ENCODE data around the gene FBXO11. TPM values are rescaled to one million over a fixed set of nuclear protein-coding genes. Genes with fewer than 3 reads are reported as not detected.

The FBXO11 gene
- total RNA-seq, 1 donor from 2014 or later: 83.9 TPM

DNA sequence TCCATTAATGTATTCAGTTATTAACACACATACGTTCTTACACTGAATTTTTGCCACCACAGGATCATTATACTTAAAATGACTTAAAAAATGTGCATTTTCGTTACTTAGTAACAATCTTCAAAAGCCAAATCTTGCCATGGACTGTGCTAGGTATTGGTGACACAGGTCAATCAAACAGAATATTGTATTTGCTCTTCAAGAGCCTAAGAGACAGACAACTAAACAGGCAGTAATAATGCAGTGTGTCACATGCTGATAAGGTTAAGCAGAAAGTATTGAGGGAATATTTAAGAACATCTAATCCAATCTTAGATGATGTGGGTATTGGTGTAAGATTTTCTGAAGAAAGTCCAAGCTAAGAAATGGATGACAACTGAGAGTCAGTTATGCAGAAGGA, 56.9 kb downstream of the FBXO11 start:
- TF ChIP-seq, protein P1, sequence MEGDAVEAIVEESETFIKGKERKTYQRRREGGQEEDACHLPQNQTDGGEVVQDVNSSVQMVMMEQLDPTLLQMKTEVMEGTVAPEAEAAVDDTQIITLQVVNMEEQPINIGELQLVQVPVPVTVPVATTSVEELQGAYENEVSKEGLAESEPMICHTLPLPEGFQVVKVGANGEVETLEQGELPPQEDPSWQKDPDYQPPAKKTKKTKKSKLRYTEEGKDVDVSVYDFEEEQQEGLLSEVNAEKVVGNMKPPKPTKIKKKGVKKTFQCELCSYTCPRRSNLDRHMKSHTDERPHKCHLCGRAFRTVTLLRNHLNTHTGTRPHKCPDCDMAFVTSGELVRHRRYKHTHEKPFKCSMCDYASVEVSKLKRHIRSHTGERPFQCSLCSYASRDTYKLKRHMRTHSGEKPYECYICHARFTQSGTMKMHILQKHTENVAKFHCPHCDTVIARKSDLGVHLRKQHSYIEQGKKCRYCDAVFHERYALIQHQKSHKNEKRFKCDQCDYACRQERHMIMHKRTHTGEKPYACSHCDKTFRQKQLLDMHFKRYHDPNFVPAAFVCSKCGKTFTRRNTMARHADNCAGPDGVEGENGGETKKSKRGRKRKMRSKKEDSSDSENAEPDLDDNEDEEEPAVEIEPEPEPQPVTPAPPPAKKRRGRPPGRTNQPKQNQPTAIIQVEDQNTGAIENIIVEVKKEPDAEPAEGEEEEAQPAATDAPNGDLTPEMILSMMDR (conservative IDR thresholded peaks at IDR 0.05): no peak
- Mint-ChIP-seq H3K9me3 (no peaks in the 10 kb centered on the region), H3K4me1 (ENCODE audit: unreplicated experiment) (peaks cover 9% of the 10 kb centered on the region), H3K36me3 (no peaks in the 10 kb centered on the region), H3K4me3 (no peak overlapping the region), H3K27me3 (no peaks in the 10 kb centered on the region), H3K27ac (no peak overlapping the region)
- DNase-seq (ENCODE audit: extremely low spot score, unreplicated experiment): no peak

DNA sequence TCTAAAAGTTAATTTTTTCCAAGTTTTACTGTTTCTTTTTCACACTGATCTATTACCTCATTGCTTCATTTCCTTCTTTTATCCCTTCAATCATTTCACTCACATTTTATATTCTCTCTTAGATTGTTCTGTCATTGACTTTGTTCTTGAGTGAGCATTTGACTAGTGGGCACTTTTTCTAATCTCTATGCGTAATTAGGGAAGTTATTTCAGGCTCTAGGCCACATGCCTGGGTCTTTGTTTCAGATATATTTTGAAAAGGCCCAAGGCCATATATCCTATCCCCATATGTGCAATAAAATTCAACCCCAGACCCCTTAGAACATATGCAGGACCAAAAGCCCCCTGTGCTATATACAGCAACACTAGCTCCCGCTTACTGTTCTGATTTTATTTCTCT, 62.1 kb downstream of the FBXO11 start:
- Mint-ChIP-seq H3K4me3 (no peak overlapping the region), H3K9me3 (no peaks in the 10 kb centered on the region), H3K4me1 (ENCODE audit: unreplicated experiment) (peaks cover 8% of the 10 kb centered on the region), H3K36me3 (peaks cover 3% of the 10 kb centered on the region), H3K27me3 (no peaks in the 10 kb centered on the region), H3K27ac (no peak overlapping the region)
- TF ChIP-seq, protein P1 (conservative IDR thresholded peaks at IDR 0.05): no peak
- DNase-seq (ENCODE audit: extremely low spot score, unreplicated experiment): no peak

- Mint-ChIP-seq H3K27me3 (no peaks in the 10 kb centered on the region), H3K36me3 (peaks cover 8% of the 10 kb centered on the region), H3K4me1 (ENCODE audit: unreplicated experiment) (peaks cover 8% of the 10 kb centered on the region), H3K27ac (no peak overlapping the region), H3K4me3 (no peak overlapping the region), H3K9me3 (no peaks in the 10 kb centered on the region)
- TF ChIP-seq, protein P1 (conservative IDR thresholded peaks at IDR 0.05): no peak
- no peak for DNase-seq (ENCODE audit: extremely low spot score, unreplicated experiment)
Observed at GRCh38 chr2:47843407-47843806, 62.9 kb downstream of the FBXO11 start.

DNA sequence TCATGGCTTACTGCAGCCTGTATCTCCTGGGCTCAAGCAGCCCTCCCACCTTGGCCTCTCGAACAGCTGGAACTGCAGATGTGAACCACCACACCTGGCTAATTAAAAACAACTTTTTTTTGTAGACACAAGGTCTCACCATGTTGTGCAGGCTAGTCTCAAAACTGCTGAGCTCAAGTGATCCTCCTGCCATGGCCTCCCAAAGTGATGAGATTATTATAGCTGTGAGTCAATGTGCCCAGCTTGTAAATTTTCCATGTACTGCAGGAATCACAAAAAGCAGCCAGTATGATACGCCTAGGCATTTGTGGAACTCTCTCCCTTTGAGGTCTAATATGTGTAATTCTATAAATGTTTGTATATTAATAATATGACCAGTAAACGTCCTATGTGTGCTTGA, 63.5 kb downstream of the FBXO11 start:
- no peak overlapping the region for H3K4me3 Mint-ChIP-seq
- H3K27me3 Mint-ChIP-seq: no peaks in the 10 kb centered on the region
- peaks cover 8% of the 10 kb centered on the region for H3K4me1 Mint-ChIP-seq (ENCODE audit: unreplicated experiment)
- DNase-seq (ENCODE audit: extremely low spot score, unreplicated experiment): no peak
- no peaks in the 10 kb centered on the region for H3K9me3 Mint-ChIP-seq
- no peak overlapping the region for H3K27ac Mint-ChIP-seq
- H3K36me3 Mint-ChIP-seq: peaks cover 8% of the 10 kb centered on the region
- TF ChIP-seq, protein P1 (conservative IDR thresholded peaks at IDR 0.05): no peak

DNA sequence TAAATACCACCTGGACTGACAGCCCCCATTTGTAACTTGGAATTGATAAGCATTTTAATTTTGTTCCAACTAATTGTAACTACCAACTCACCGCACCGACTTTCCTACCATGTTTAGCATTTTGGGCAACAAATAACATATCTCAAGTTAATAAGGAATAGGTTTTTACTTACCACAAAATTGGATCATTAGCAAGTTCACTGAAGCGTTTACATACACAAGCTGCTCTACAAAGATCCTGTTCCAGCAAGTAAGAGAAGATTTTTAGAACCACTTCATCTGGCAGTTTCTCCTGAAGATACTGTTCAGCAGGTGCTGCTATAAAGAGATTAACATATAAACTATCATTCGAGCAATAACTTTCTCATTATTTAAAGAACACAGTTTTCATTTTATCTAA, 67.6 kb downstream of the FBXO11 start:
- Mint-ChIP-seq H3K4me1 (ENCODE audit: unreplicated experiment) (no peaks in the 10 kb centered on the region), H3K9me3 (no peaks in the 10 kb centered on the region), H3K36me3 (peaks cover 15% of the 10 kb centered on the region), H3K4me3 (no peak overlapping the region), H3K27me3 (no peaks in the 10 kb centered on the region), H3K27ac (no peak overlapping the region)
- no peak for DNase-seq (ENCODE audit: extremely low spot score, unreplicated experiment)
- TF ChIP-seq, protein P1 (conservative IDR thresholded peaks at IDR 0.05): no peak

DNA sequence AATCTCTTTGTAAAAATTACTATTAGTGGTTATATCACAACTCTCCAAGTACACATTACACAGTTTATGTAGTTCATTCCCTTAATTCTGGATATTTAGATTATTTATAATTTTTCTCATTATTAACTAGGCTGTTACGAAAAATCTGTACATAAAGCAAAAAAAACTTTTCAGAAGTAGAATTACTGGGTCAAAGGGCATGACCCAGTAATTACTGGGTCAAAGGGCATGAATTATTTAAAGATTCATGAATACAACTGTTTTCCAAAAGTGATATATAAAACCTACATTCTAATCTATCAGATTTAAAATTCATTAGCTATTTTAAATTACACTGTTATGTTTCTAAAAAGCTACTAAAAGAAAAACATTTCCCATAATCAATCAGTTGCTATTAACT, 68.0 kb downstream of the FBXO11 start:
- DNase-seq (ENCODE audit: extremely low spot score, unreplicated experiment): no peak
- TF ChIP-seq, protein P1 (conservative IDR thresholded peaks at IDR 0.05): no peak
- no peaks in the 10 kb centered on the region for H3K4me1 Mint-ChIP-seq (ENCODE audit: unreplicated experiment)
- H3K36me3 Mint-ChIP-seq: peaks cover 15% of the 10 kb centered on the region
- H3K4me3 Mint-ChIP-seq: no peak overlapping the region
- no peaks in the 10 kb centered on the region for H3K27me3 Mint-ChIP-seq
- H3K27ac Mint-ChIP-seq: no peak overlapping the region
- no peaks in the 10 kb centered on the region for H3K9me3 Mint-ChIP-seq

Measured in type B pancreatic cell (in vitro differentiated cells).